A549 (cell line): ENCODE measurements around the gene HEXD. TPM values are rescaled to one million over a fixed set of nuclear protein-coding genes. Genes with fewer than 3 reads are reported as not detected.

ENCODE experiments used
- ATAC-seq, 2 experiments: fragments of 200-7000 bp in 1 of 2; fragments of >200 bp in 1 of 2; cut with Nextera tagmentation in 1 of 2; cut with Tn5 transposase in 1 of 2; 3 replicates each; pipeline versions ENCODE4 v1.8.0 to v1.9.1; 2018 to 2020; ENCODE audit warnings: mild to moderate bottlenecking in 1 of 2, moderate library complexity in 1 of 2
- CTCF ChIA-PET: fragments of 300-600 bp; sonication (Branson Sonifier 250); formaldehyde crosslinking; extraction: SDS; loops from one replicate; lab custom pipeline; 2021; ENCODE audit warnings: antibody characterized with exemption, inconsistent platforms; lab: Yijun Ruan, JAX
- POLR2A ChIA-PET: fragments of 350-600 bp; formaldehyde crosslinking; extraction: SDS; loops from one replicate; lab custom pipeline; 2021; ENCODE audit warnings: antibody characterized with exemption, inconsistent platforms; lab: Yijun Ruan, JAX
- DNase-seq, 2 experiments: peaks; one replicate each; pipeline versions ENCODE4 v3.0.0 to v3.0.0-alpha.2; 2011 to 2016; ENCODE audit warnings: low read depth in 1 of 2, low spot score in 1 of 2
- FAIRE-seq: peaks from 2 replicates; lab custom pipeline; 2011; peaks lifted over from hg19 to GRCh38; lab: Jason Lieb, UNC
- H3K27ac ChIP-seq, 2 experiments: fragments of >200 bp; sonication (Bioruptor Twin); formaldehyde crosslinking; 3 replicates each; pipeline ENCODE4 v1.5.1; 2016 to 2017
- H3K4me1 ChIP-seq: fragments of >200 bp; sonication (Bioruptor Twin); formaldehyde crosslinking; 3 replicates; pipeline ENCODE4 v1.6.1; 2016
- H3K4me2 ChIP-seq: fragments of >200 bp; sonication (Bioruptor Twin); formaldehyde crosslinking; 3 replicates; pipeline ENCODE4 v1.6.1; 2016
- H3K4me3 ChIP-seq: fragments of >200 bp; sonication (Bioruptor Twin); formaldehyde crosslinking; 3 replicates; pipeline ENCODE4 v1.5.1; 2016
- H3K9me3 ChIP-seq: fragments of >200 bp; sonication (Bioruptor Twin); formaldehyde crosslinking; 3 replicates; pipeline ENCODE4 v1.6.1; 2016
- BHLHE40 ChIP-seq: IDR thresholded peaks from 2 replicates; pipeline ENCODE4 v1.6.1; 2012; ENCODE audit warnings: low read depth, low read length, inconsistent platforms
- CEBPB ChIP-seq, 2 experiments: fragments of >200 bp in 1 of 2; sonication (Bioruptor Twin) in 1 of 2; formaldehyde crosslinking in 1 of 2; IDR thresholded peaks; 2 replicates each; pipeline ENCODE4 v1.6.1; 2012 to 2016
- CHD2 ChIP-seq: fragments of 150-350 bp; IDR thresholded peaks from 2 replicates; pipeline ENCODE4 v1.6.1; 2014; ENCODE audit warnings: low read length; ENCODE audit not compliant: partially characterized antibody
- CHD4 ChIP-seq: fragments of 200-600 bp; sonication (generic); IDR thresholded peaks from 2 replicates; pipeline ENCODE4 v1.6.1; 2016; ENCODE audit warnings: antibody characterized with exemption, mild to moderate bottlenecking, borderline replicate concordance
- EHMT2 ChIP-seq: fragments of 200-600 bp; sonication (generic); IDR thresholded peaks from 2 replicates; pipeline ENCODE4 v1.6.1; 2016; ENCODE audit warnings: antibody characterized with exemption, low read depth, mild to moderate bottlenecking, moderate library complexity
- FOSL2 ChIP-seq, 2 experiments: fragments of 450-650 bp in 1 of 2; fragments of >200 bp in 1 of 2; sonication (Bioruptor Twin) in 1 of 2; formaldehyde crosslinking; IDR thresholded peaks; 2 replicates each; pipeline versions ENCODE4 v1.5.0 to v1.6.1; 2016 to 2020; ENCODE audit warnings: mild to moderate bottlenecking in 1 of 2, moderate library complexity in 1 of 2
- FOXS1 ChIP-seq: fragments of 250-450 bp; sonication (Bioruptor Pico); IDR thresholded peaks from 2 replicates; pipeline ENCODE4 v1.5.0; 2020; ENCODE audit warnings: mild to moderate bottlenecking, moderate library complexity
- HDAC2 ChIP-seq: fragments of 200-600 bp; sonication (generic); IDR thresholded peaks from 2 replicates; pipeline ENCODE4 v1.6.1; 2016
- HEYL ChIP-seq: fragments of 250-450 bp; sonication (Bioruptor Pico); IDR thresholded peaks from 2 replicates; pipeline ENCODE4 v1.8.0; 2021; ENCODE audit warnings: mild to moderate bottlenecking, moderate library complexity
- HOXB5 ChIP-seq: fragments of 250-450 bp; sonication (Bioruptor Pico); IDR thresholded peaks from 2 replicates; pipeline ENCODE4 v1.5.0; 2020; ENCODE audit warnings: mild to moderate bottlenecking, moderate library complexity
- JUN ChIP-seq, 2 experiments: fragments of >200 bp; sonication (Bioruptor Twin); formaldehyde crosslinking; IDR thresholded peaks; 2 replicates in 1 of 2; 3 replicates in 1 of 2; pipeline ENCODE4 v1.6.1; 2016 to 2017
- KDM1A ChIP-seq: fragments of 200-600 bp; sonication (generic); IDR thresholded peaks from 2 replicates; pipeline ENCODE4 v1.6.1; 2016; ENCODE audit warnings: low read depth, mild to moderate bottlenecking
- MAFK ChIP-seq: fragments of 450-650 bp; IDR thresholded peaks from 2 replicates; pipeline ENCODE4 v1.6.1; 2014; ENCODE audit not compliant: partially characterized antibody
- NR3C1 ChIP-seq: fragments of >200 bp; sonication (Bioruptor Twin); formaldehyde crosslinking; IDR thresholded peaks from 3 replicates; pipeline ENCODE4 v1.6.1; 2017
- PHF8 ChIP-seq: fragments of 200-600 bp; sonication (generic); IDR thresholded peaks from 2 replicates; pipeline ENCODE4 v1.6.1; 2016; ENCODE audit warnings: low read depth, mild to moderate bottlenecking, antibody characterized with exemption, moderate library complexity, borderline replicate concordance
- SREBF2 ChIP-seq: fragments of 450-650 bp; IDR thresholded peaks from 2 replicates; pipeline ENCODE4 v1.6.1; 2014; ENCODE audit warnings: mild to moderate bottlenecking, moderate library complexity
- TFCP2L1 ChIP-seq: fragments of 250-450 bp; sonication (Bioruptor Pico); IDR thresholded peaks from 2 replicates; pipeline ENCODE4 v1.5.0; 2021; ENCODE audit warnings: mild to moderate bottlenecking
- TP53 ChIP-seq: fragments of 250-450 bp; sonication (Bioruptor Pico); IDR thresholded peaks from 2 replicates; pipeline ENCODE4 v1.5.0; 2021; ENCODE audit warnings: mild to moderate bottlenecking, moderate library complexity
- ZC3H11A ChIP-seq: fragments of 450-650 bp; IDR thresholded peaks from 2 replicates; pipeline ENCODE4 v1.6.1; 2014; ENCODE audit warnings: antibody characterized with exemption, mild to moderate bottlenecking
- WGBS: methylation state at CpG from one replicate; pipeline ENCODE4 v1.1.6; 2017; ENCODE audit errors: missing lambda C conversion rate; 5-methylcytosine and 5-hydroxymethylcytosine counted together
- polyA plus RNA-seq, 4 experiments: library from polyadenylated mRNA; depleted of rRNA in 3 of 4; stranded (reverse); fragments of >200 nt; fragmentation: RNase III in 1 of 4; extraction: RNeasy Plus Mini Kit Qiagen cat#74134 plus additional on column Dnase treatment in 1 of 4; gene quantifications; 2 replicates in 3 of 4; 3 replicates in 1 of 4; pipeline ENCODE4 v1.2.3, GENCODE V29; 2011 to 2017
- TF ChIP-seq, protein P1 (sequence below): fragments of >200 bp; sonication (Bioruptor Twin); formaldehyde crosslinking; IDR thresholded peaks from 2 replicates; pipeline ENCODE4 v1.6.1; 2016
- TF ChIP-seq, protein P2 (sequence below): IDR thresholded peaks from 2 replicates; pipeline ENCODE4 v1.6.1; 2012
- TF ChIP-seq, protein P3 (sequence below): IDR thresholded peaks from 2 replicates; pipeline ENCODE4 v1.6.1; 2012; ENCODE audit warnings: low read depth, borderline replicate concordance
- TF ChIP-seq, protein P4 (sequence below): fragments of 200-600 bp; sonication (generic); IDR thresholded peaks from 2 replicates; pipeline ENCODE4 v1.6.1; 2016; ENCODE audit warnings: antibody characterized with exemption, mild to moderate bottlenecking, moderate library complexity
- TF ChIP-seq, protein P5 (sequence below): fragments of >200 bp; sonication (Bioruptor Twin); formaldehyde crosslinking; IDR thresholded peaks from 3 replicates; pipeline ENCODE4 v1.5.1; 2016

Gene HEXD
- polyA plus RNA-seq, 2 of the 4 experiments (the other 2 are of a cell fraction) = 18.0 to 19.5 TPM

DNA sequence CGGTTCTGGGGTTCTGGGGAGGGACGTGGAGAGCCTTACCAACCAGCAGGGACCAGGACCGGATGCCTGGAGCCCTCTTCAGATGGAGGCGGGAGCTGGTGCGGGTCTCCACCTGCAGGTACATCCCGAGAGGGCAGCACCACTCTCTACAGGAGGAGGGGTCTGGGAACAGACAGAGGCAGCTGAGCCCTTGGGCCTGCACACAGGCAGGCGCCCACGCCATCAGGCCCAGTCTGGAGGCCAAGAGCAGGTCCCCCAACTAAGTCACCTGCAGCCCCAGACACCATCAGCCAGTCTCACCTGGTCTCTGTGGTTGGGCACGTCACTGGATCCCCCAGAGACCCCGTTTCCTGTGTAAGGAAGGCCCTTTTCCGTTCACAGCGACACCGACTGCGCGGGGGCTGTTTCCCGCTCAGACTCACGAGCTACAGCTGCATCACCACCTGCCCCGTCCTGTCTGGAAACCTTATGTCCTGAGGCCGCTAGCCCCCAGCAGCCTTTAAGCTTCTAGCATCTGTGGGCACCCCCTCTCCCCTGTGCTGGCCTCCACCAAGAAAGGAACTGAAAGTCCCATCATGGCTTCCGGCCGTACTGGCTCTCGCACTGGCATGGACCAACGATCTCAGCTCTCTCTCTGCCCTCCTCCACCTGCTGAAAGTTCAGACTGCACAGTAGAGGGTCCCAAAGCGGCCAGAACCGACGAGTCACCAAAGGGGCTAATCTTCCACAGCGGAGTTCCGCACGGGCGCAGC, 31.2 kb downstream of the HEXD start:
- DNase-seq = no peak
- whole genome bisulfite sequencing = 91% methylated on average over 30 of the region's 30 CpGs
- ChIA-PET POLR2A (no interaction called here), CTCF (no interaction called here)
- H3K4me1 ChIP-seq = peaks cover 13% of the 10 kb centered on the region; the same call in 2 of the 3 replicates
- no peaks in the 10 kb centered on the region for H3K9me3 ChIP-seq
- no peak for TF ChIP-seq CHD4
- TF ChIP-seq SREBF2 = no peak
- TF ChIP-seq BHLHE40 = no peak
- TF ChIP-seq CEBPB (IDR thresholded peaks at IDR 0.05) = no peak
- H3K4me2 ChIP-seq = peak overlapping the region; percentile 69
- H3K27ac ChIP-seq = peak overlapping the region in 1 of 2 experiments; percentile 91; a peak in 4 of 6 replicates
- no peak for ATAC-seq
- peak overlapping the region; percentile 77 for H3K4me3 ChIP-seq
- FAIRE-seq = no peak

DNA sequence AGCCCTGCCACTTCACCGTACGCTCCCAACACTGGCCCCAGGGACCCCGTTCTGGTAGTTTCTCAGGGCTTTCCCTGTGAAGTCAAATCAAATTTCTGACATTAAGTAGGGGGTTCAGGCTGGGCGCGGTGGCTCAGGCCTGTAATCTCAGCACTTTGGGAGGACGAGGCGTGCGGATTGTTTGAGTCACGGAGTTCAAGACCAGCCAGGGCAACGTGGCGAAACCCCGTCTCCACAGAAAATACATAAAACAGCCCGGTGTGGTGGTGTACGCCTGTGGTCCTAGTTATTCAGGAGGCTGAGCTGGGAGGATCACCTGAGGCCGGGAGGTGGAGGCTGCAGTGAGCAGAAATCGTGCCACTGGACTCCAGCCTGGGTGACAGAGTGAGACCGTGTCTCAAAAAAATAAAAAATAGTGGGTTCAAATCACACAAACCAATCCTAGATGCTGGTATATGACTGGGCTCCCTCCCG, 31.8 kb downstream of the HEXD start:
- ATAC-seq (peak in 1 of 2 experiments; percentile 8; a peak in 1 of 6 replicates), DNase-seq (no peak), FAIRE-seq (no peak)
- CTCF ChIA-PET = no interaction called here
- Histone ChIP-seq H3K4me1 (peaks cover 13% of the 10 kb centered on the region; the same call in 2 of the 3 replicates), H3K4me2 (peak overlapping the region; percentile 69), H3K27ac (peak overlapping the region; percentile 85 to 91), H3K4me3 (peak overlapping the region; percentile 77), H3K9me3 (no peaks in the 10 kb centered on the region)
- TF ChIP-seq HOXB5 (CRISPR knock-in tag) = no peak
- peak; percentile 60; the same call in 1 of the 2 replicates for TF ChIP-seq KDM1A
- WGBS = 61% methylated on average over 18 of the region's 18 CpGs
- POLR2A ChIA-PET = no interaction called here

DNA sequence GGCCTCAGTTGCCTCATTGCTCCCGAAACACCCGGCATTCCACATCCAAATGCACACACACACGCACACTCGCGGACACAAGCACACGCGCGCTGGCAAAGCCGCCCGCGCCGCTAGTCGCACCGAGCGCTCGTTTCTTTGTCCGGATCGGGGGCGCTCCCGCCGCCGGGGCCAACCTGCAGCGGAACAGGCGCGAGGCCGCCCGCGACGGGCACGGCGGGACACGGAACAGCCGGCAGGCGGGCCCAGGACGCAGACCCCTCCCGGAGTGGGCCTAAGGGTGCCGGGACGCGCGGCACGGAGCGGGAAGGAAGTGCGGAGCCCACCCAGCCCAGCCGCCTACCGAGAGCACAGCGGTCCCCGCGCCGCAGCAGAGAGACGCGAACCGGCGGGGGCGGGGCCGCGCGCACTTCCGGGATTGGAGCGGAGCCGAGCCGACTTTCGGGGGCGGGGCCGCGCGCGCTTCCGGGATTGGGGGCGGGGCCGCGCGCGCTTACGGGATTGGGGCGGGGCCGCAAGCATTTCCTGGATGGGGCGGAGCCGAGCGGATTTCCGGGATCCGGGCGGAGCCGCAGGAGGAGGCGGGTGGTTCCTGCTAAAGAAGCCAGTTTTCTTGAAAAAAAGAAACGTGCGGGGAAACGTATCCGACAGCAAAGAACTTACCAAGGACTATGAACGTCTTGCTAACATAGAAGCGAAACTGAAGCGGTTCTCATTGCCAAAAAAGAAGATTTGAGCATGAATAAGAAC, 32.4 kb downstream of the HEXD start, which contains the start of gene CYBC1:
Gene CYBC1 (minus strand): TSS at position 396 of the 750 bp plus-strand sequence. CDS start 1,498 bp downstream, outside the sequence.
- 2% methylated on average over 54 of the region's 91 CpGs for WGBS
- H3K9me3 ChIP-seq = no peaks in the 10 kb centered on the region
- H3K4me3 ChIP-seq = peak within 1 kb of the TSS; percentile 77
- CTCF ChIA-PET = interaction anchor here (0.8 kb wide), 1 partner anchor 17 kb away, joined by 3 read pairs; no protein-coding TSS in a partner anchor
- peaks cover 13% of the 10 kb centered on the region; the same call in 2 of the 3 replicates for H3K4me1 ChIP-seq
- H3K27ac ChIP-seq = peak within 1 kb of the TSS; percentile 85 to 91
- DNase-seq (peak; percentile 84 to 93), ATAC-seq (peak; percentile 86 to 92), FAIRE-seq (no peak)
- POLR2A ChIA-PET = no interaction called here
- peak within 1 kb of the TSS; percentile 92 for H3K4me2 ChIP-seq
- TF ChIP-seq, protein P1, sequence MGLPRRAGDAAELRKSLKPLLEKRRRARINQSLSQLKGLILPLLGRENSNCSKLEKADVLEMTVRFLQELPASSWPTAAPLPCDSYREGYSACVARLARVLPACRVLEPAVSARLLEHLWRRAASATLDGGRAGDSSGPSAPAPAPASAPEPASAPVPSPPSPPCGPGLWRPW = no peak
- TF ChIP-seq FOXS1 (CRISPR knock-in tag) (no peak), EHMT2 (no peak), NR3C1 (no peak), CEBPB (IDR thresholded peaks at IDR 0.05) (no peak), TFCP2L1 (CRISPR knock-in tag) (0 out of 2 replicates have a peak, but pooled peaks have one; percentile 38), SREBF2 (no peak), HOXB5 (CRISPR knock-in tag) (0 out of 2 replicates have a peak, but pooled peaks have one; percentile 50), PHF8 (peak; percentile 80), KDM1A (no peak), JUN (IDR thresholded peaks at IDR 0.05) (peak; percentile 91 to 92), MAFK (no peak), HEYL (CRISPR knock-in tag) (no peak), FOSL2 (IDR thresholded peaks at IDR 0.05) (no peak), FOSL2 (CRISPR knock-in tag; IDR thresholded peaks at IDR 0.05) (no peak), CHD2 (no peak), HDAC2 (no peak), TP53 (CRISPR knock-in tag) (peak; percentile 31; the same call in 1 of the 2 replicates), ZC3H11A (no peak)
- TF ChIP-seq, protein P2, sequence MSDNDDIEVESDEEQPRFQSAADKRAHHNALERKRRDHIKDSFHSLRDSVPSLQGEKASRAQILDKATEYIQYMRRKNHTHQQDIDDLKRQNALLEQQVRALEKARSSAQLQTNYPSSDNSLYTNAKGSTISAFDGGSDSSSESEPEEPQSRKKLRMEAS = peak; percentile 35; the same call in 1 of the 2 replicates
- TF ChIP-seq, protein P3, sequence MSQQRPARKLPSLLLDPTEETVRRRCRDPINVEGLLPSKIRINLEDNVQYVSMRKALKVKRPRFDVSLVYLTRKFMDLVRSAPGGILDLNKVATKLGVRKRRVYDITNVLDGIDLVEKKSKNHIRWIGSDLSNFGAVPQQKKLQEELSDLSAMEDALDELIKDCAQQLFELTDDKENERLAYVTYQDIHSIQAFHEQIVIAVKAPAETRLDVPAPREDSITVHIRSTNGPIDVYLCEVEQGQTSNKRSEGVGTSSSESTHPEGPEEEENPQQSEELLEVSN = peak; percentile 63
- TF ChIP-seq, protein P4, sequence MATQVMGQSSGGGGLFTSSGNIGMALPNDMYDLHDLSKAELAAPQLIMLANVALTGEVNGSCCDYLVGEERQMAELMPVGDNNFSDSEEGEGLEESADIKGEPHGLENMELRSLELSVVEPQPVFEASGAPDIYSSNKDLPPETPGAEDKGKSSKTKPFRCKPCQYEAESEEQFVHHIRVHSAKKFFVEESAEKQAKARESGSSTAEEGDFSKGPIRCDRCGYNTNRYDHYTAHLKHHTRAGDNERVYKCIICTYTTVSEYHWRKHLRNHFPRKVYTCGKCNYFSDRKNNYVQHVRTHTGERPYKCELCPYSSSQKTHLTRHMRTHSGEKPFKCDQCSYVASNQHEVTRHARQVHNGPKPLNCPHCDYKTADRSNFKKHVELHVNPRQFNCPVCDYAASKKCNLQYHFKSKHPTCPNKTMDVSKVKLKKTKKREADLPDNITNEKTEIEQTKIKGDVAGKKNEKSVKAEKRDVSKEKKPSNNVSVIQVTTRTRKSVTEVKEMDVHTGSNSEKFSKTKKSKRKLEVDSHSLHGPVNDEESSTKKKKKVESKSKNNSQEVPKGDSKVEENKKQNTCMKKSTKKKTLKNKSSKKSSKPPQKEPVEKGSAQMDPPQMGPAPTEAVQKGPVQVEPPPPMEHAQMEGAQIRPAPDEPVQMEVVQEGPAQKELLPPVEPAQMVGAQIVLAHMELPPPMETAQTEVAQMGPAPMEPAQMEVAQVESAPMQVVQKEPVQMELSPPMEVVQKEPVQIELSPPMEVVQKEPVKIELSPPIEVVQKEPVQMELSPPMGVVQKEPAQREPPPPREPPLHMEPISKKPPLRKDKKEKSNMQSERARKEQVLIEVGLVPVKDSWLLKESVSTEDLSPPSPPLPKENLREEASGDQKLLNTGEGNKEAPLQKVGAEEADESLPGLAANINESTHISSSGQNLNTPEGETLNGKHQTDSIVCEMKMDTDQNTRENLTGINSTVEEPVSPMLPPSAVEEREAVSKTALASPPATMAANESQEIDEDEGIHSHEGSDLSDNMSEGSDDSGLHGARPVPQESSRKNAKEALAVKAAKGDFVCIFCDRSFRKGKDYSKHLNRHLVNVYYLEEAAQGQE = no peak
- TF ChIP-seq, protein P5, sequence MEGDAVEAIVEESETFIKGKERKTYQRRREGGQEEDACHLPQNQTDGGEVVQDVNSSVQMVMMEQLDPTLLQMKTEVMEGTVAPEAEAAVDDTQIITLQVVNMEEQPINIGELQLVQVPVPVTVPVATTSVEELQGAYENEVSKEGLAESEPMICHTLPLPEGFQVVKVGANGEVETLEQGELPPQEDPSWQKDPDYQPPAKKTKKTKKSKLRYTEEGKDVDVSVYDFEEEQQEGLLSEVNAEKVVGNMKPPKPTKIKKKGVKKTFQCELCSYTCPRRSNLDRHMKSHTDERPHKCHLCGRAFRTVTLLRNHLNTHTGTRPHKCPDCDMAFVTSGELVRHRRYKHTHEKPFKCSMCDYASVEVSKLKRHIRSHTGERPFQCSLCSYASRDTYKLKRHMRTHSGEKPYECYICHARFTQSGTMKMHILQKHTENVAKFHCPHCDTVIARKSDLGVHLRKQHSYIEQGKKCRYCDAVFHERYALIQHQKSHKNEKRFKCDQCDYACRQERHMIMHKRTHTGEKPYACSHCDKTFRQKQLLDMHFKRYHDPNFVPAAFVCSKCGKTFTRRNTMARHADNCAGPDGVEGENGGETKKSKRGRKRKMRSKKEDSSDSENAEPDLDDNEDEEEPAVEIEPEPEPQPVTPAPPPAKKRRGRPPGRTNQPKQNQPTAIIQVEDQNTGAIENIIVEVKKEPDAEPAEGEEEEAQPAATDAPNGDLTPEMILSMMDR = no peak
